Colonic mucosa (tissue), 4 donors: ENCODE data around the gene FCRL2. TPM values are rescaled to one million over a fixed set of nuclear protein-coding genes. Genes with fewer than 3 reads are reported as not detected.

Experiments
- DNase-seq: peaks from one replicate; pipeline ENCODE4 v3.0.0-alpha.2; 2020
- H3K27ac ChIP-seq: fragments of 200-600 bp; one replicate; pipeline ENCODE4 v1.8.0; 2021
- H3K27me3 ChIP-seq: fragments of 200-600 bp; one replicate; pipeline ENCODE4 v1.8.0; 2021
- H3K36me3 ChIP-seq: fragments of 200-600 bp; one replicate; pipeline ENCODE4 v1.8.0; 2021
- H3K4me1 ChIP-seq: fragments of 200-600 bp; one replicate; pipeline ENCODE4 v1.8.0; 2021; ENCODE audit warnings: mild to moderate bottlenecking
- H3K4me3 ChIP-seq: fragments of 200-600 bp; one replicate; pipeline ENCODE4 v1.8.0; 2021
- H3K9ac ChIP-seq, 2 donors: one replicate each; pipeline ENCODE4 v1.7.0; 2013; ENCODE audit warnings: control low read depth in 2 of 2, low read depth in 2 of 2, low read length in 2 of 2
- H3K9me3 ChIP-seq: fragments of 200-600 bp; one replicate; pipeline ENCODE4 v1.8.0; 2021
- intact Hi-C: fragments of 100-400 bp; cut with DNase I; formaldehyde crosslinking; loops from one replicate; pipeline ENCODE4 v1.14.1; 2022
- total RNA-seq, 2 donors: library from RNA; stranded (reverse); fragmentation: NEBNext Ultra II Directional in 1 of 2; extraction: Animal tissue kit (Norgen Biotek cat#: 25700) in 1 of 2; gene quantifications; one replicate each; pipeline ENCODE4 v1.2.1, GENCODE V29; 2021
- TF ChIP-seq, protein P1 (sequence below): fragments of 200-600 bp; IDR thresholded peaks from one replicate; pipeline ENCODE4 v1.8.0; 2022; ENCODE audit warnings: antibody characterized with exemption, mild to moderate bottlenecking
- donor health status: healthy.
- donor health status: DM: no; HTN: no; CAD: no.
- donor health status: DM: no; HTN: no; CAD: no.

FCRL2 gene
- total RNA-seq, 2 donors from 2014 or later: 0.10 to 0.40 TPM

DNA sequence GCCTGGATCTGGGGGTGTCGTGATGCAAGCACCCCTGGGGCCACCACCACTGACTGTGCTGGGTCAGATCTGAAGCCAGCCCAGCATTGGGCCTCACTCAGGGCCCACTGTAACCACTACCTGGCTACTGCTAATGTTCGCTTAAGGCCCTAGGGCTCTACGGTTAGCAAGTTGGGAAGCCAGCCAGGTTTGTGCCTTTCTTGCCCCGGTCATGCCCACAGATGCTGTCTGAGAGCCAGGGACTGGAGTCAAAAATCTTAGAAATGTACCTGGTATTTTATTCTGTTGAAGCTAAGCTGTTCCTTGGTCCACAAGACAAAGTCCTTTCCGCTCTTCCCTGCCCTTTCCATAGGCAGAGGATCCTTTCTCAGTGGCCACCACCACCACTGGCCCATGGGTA lies 61.2 kb downstream of the FCRL2 start:
- TF ChIP-seq, protein P1, sequence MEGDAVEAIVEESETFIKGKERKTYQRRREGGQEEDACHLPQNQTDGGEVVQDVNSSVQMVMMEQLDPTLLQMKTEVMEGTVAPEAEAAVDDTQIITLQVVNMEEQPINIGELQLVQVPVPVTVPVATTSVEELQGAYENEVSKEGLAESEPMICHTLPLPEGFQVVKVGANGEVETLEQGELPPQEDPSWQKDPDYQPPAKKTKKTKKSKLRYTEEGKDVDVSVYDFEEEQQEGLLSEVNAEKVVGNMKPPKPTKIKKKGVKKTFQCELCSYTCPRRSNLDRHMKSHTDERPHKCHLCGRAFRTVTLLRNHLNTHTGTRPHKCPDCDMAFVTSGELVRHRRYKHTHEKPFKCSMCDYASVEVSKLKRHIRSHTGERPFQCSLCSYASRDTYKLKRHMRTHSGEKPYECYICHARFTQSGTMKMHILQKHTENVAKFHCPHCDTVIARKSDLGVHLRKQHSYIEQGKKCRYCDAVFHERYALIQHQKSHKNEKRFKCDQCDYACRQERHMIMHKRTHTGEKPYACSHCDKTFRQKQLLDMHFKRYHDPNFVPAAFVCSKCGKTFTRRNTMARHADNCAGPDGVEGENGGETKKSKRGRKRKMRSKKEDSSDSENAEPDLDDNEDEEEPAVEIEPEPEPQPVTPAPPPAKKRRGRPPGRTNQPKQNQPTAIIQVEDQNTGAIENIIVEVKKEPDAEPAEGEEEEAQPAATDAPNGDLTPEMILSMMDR: no peak
- H3K36me3 ChIP-seq: no peaks in the 10 kb centered on the region
- H3K27ac ChIP-seq: no peak overlapping the region
- H3K9ac ChIP-seq: no peak overlapping the region
- H3K4me3 ChIP-seq: no peak overlapping the region
- no peaks in the 10 kb centered on the region for H3K27me3 ChIP-seq
- H3K4me1 ChIP-seq: no peaks in the 10 kb centered on the region
- intact Hi-C loops: no loop called here
- DNase-seq: no peak
- no peaks in the 10 kb centered on the region for H3K9me3 ChIP-seq

DNA sequence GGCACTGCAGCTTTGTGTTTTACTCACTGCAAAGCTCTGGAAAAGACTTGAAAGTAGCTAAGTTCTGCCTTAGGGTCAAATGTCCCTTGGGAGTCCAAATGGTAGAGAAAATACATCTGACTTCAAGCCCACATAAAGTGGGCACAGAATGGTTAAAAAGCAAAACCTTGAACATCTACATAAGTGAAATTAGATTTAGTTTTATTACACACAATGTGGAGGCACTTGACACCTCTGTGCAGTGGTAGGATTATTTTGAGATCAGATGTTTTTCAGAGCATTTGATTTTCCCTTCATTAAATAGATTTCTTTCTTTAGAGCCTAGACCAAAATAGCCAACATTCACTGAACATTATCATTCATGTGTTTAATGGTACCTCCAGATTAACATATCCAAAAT lies 65.1 kb downstream of the FCRL2 start:
- Histone ChIP-seq H3K4me1 (no peaks in the 10 kb centered on the region), H3K27me3 (no peaks in the 10 kb centered on the region), H3K36me3 (no peaks in the 10 kb centered on the region), H3K27ac (no peak overlapping the region), H3K9ac (no peak overlapping the region), H3K4me3 (no peak overlapping the region), H3K9me3 (no peaks in the 10 kb centered on the region)
- no peak for DNase-seq
- intact Hi-C loops: no loop called here
- TF ChIP-seq, protein P1: no peak

DNA sequence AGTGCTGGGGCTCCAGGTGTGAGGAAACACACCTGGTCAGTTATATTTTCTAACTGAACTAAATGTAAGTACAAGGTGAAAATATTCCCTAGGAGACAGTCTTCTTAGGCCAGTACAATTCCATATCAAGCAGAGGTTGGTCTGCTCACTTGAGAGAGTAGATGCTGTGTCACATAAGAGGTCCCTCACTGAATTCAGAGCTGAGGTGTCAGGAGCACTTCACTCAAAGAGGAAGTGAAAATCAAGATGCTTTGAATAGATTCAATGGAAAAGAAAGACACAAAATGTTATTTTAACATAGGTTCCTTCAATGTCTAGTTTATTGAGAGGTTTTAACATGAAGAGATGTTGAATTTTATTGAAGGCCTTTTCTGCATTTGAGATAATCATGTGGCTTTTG lies 72.1 kb downstream of the FCRL2 start:
- H3K9ac ChIP-seq: no peak overlapping the region
- no peak overlapping the region for H3K27ac ChIP-seq
- TF ChIP-seq, protein P1: no peak
- no peaks in the 10 kb centered on the region for H3K9me3 ChIP-seq
- DNase-seq: no peak
- H3K4me3 ChIP-seq: no peak overlapping the region
- intact Hi-C loops: no loop called here
- H3K27me3 ChIP-seq: no peaks in the 10 kb centered on the region
- H3K36me3 ChIP-seq: no peaks in the 10 kb centered on the region
- no peaks in the 10 kb centered on the region for H3K4me1 ChIP-seq

DNA sequence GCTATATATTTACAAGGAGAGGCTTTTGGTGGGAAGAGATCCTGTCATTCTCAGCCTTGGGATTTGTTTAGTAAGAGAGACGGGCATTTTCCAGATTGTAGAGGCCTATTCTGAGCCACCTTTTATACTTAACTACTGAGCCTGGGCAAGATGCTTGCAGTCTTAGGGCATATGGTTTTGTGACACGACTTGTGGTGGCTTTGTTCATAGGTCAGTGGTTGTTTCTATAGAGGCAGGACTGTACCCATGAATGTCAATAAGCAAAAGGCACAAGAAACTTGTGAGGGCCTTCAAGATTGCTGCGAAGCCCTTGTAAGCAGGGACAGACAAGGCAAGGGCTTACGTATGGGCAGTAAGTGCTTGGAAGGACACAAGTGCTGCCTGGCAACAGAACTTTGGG lies 73.0 kb downstream of the FCRL2 start:
- no peaks in the 10 kb centered on the region for H3K27me3 ChIP-seq
- DNase-seq: no peak
- no peak overlapping the region for H3K9ac ChIP-seq
- H3K4me1 ChIP-seq: no peaks in the 10 kb centered on the region
- intact Hi-C loops: no loop called here
- H3K4me3 ChIP-seq: no peak overlapping the region
- H3K27ac ChIP-seq: no peak overlapping the region
- no peaks in the 10 kb centered on the region for H3K36me3 ChIP-seq
- TF ChIP-seq, protein P1: no peak
- no peaks in the 10 kb centered on the region for H3K9me3 ChIP-seq

DNA sequence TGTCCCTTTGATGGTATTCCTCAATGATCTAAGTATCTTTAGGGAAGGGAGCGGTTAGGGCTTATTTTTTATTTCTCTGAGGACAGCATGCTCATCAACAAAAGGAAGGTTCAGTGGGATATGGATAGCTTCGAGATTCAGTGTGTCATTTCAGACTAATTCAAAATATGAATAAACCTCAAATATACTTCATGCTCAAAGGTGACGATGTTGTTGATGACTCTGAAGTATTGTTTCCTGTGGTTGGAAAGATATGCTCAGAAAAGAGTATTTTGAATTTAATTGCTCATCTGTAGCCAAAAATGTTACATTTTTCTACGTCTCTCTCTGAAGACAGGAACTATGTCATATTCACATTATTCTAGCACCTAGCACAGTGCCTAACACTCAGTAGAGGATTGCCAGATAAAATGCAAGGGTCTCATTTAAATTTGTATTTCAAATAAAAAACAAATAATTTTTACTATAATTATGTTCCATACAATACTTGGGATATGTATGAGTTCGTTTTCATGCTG lies 74.6 kb downstream of the FCRL2 start:
- Histone ChIP-seq H3K27ac (no peak overlapping the region), H3K36me3 (no peaks in the 10 kb centered on the region), H3K4me1 (no peaks in the 10 kb centered on the region), H3K27me3 (no peaks in the 10 kb centered on the region), H3K9me3 (no peaks in the 10 kb centered on the region), H3K4me3 (no peak overlapping the region), H3K9ac (no peak overlapping the region)
- intact Hi-C loops: no loop called here
- DNase-seq: no peak
- TF ChIP-seq, protein P1: no peak
